ENCODE measurements around the gene CD3D.

CD3D gene

GRCh38 chr11:118342503-118343161, at the start of gene CD3D:
Gene CD3D (minus strand): TSS chr11:118342705. CDS start chr11:118342607, 98 bp downstream.
- DNase-seq (ENCODE audit: low read depth), result no peak

- DNase-seq (ENCODE audit: low read depth), result no peak
Measured at GRCh38 chr11:118383657-118384056, 41.2 kb upstream of the CD3D start.

- no peak for DNase-seq (ENCODE audit: low read depth)
Measured at GRCh38 chr11:118382954-118383353, 40.4 kb upstream of the CD3D start.

GRCh38 chr11:118380571-118380970, 38.1 kb upstream of the CD3D start:
- no peak for DNase-seq (ENCODE audit: low read depth)

- no peak for DNase-seq (ENCODE audit: low read depth)
Measured at GRCh38 chr11:118379497-118379896, 37.0 kb upstream of the CD3D start.

GRCh38 chr11:118375978-118376377, 33.5 kb upstream of the CD3D start:
- no peak for DNase-seq (ENCODE audit: low read depth)

GRCh38 chr11:118374729-118375128, 32.2 kb upstream of the CD3D start:
- no peak for DNase-seq (ENCODE audit: low read depth)

GRCh38 chr11:118373871-118374270, 31.4 kb upstream of the CD3D start:
- no peak for DNase-seq (ENCODE audit: low read depth)

GRCh38 chr11:118373263-118373662, 30.8 kb upstream of the CD3D start:
- no peak for DNase-seq (ENCODE audit: low read depth)

- no peak for DNase-seq (ENCODE audit: low read depth)
Measured at GRCh38 chr11:118370774-118371173, 28.3 kb upstream of the CD3D start.

GRCh38 chr11:118366287-118366686, 23.8 kb upstream of the CD3D start:
- no peak for DNase-seq (ENCODE audit: low read depth)

- no peak for DNase-seq (ENCODE audit: low read depth)
Measured at GRCh38 chr11:118364956-118365615, 22.6 kb upstream of the CD3D start.

- peak; percentile 92 for DNase-seq (ENCODE audit: low read depth)
Measured at GRCh38 chr11:118359295-118359958, 16.9 kb upstream of the CD3D start, which contains the start of gene UBE4A. Gene UBE4A (plus strand): TSS chr11:118359600. CDS start chr11:118365081, 5,481 bp downstream.

GRCh38 chr11:118358071-118358470, 15.6 kb upstream of the CD3D start:
- DNase-seq (ENCODE audit: low read depth), result peak; percentile 23

GRCh38 chr11:118353084-118353710, 10.7 kb upstream of the CD3D start:
- DNase-seq (ENCODE audit: low read depth), result peak; percentile 23

GRCh38 chr11:118349475-118349874, 7.0 kb upstream of the CD3D start:
- DNase-seq (ENCODE audit: low read depth), result no peak

GRCh38 chr11:118343981-118344515, 1.5 kb upstream of the CD3D start, which contains the start of gene CD3G:
Gene CD3G (plus strand): TSS chr11:118344344. CDS start chr11:118344424, 80 bp downstream.
- DNase-seq (ENCODE audit: low read depth), result no peak

GRCh38 chr11:118343248-118343647, 743 bp upstream of the CD3D start:
- no peak for DNase-seq (ENCODE audit: low read depth)

- DNase-seq (ENCODE audit: low read depth), result no peak
Measured at GRCh38 chr11:118341815-118342489, 553 bp downstream of the CD3D start.

- DNase-seq (ENCODE audit: low read depth), result no peak
Measured at GRCh38 chr11:118341261-118341660, 1.2 kb downstream of the CD3D start.

GRCh38 chr11:118340449-118340848, 2.1 kb downstream of the CD3D start:
- DNase-seq (ENCODE audit: low read depth), result no peak

All from EH (cell line).